Uterus (tissue), 4 donors: Measurements from ENCODE around the gene NDUFS6. TPM values are rescaled to one million over a fixed set of nuclear protein-coding genes. Genes with fewer than 3 reads are reported as not detected.

ENCODE experiments used
- DNase-seq, 2 donors: peaks; one replicate each; pipeline ENCODE4 v3.0.0-alpha.2; 2019 to 2020
- H3K27ac ChIP-seq, 2 donors: fragments of 200-600 bp; sonication (generic); 1 replicate in 1 of 2; 2 replicates in 1 of 2; pipeline ENCODE4 v1.5.1; 2016 to 2018
- H3K27me3 ChIP-seq, 2 donors: fragments of 200-600 bp; sonication (generic); one replicate each; pipeline ENCODE4 v1.5.1; 2018 to 2019; ENCODE audit warnings: control low read depth in 1 of 2
- H3K36me3 ChIP-seq, 2 donors: fragments of 200-600 bp; sonication (generic); one replicate each; pipeline ENCODE4 v1.5.1; 2019; ENCODE audit warnings: control low read depth in 1 of 2
- H3K4me1 ChIP-seq, 2 donors: fragments of 200-600 bp; sonication (generic); one replicate each; pipeline ENCODE4 v1.5.1; 2018 to 2019; ENCODE audit warnings: control low read depth in 1 of 2
- H3K4me3 ChIP-seq, 2 donors: fragments of 200-600 bp; sonication (generic); 1 replicate in 1 of 2; 2 replicates in 1 of 2; pipeline ENCODE4 v1.5.1; 2018 to 2019; ENCODE audit warnings: mild to moderate bottlenecking in 1 of 2
- H3K9me3 ChIP-seq, 2 donors: fragments of 200-600 bp; sonication (generic); one replicate each; pipeline ENCODE4 v1.5.1; 2019; ENCODE audit warnings: control low read depth in 1 of 2
- CTCF ChIP-seq, 4 experiments: fragments of 200-600 bp in 2 of 4; fragments of 450-650 bp in 2 of 4; sonication (generic) in 2 of 4; IDR thresholded peaks; one replicate each; pipeline ENCODE4 v1.5.1; 2016 to 2019; ENCODE audit warnings: antibody characterized with exemption in 4 of 4, mild to moderate bottlenecking in 2 of 4, moderate library complexity in 1 of 4
- POLR2A ChIP-seq, 2 donors: fragments of 450-650 bp; IDR thresholded peaks; one replicate each; pipeline ENCODE4 v1.6.1; 2016; ENCODE audit warnings: antibody characterized with exemption in 2 of 2, mild to moderate bottlenecking in 1 of 2, moderate library complexity in 1 of 2
- intact Hi-C: fragments of 100-400 bp; cut with DNase I; formaldehyde crosslinking; loops from one replicate; pipeline ENCODE4 v1.15.1; 2023; ENCODE audit warnings: low total_unique reads
- total RNA-seq, 4 donors: library from RNA; depleted of rRNA in 3 of 4; stranded (reverse); fragments of >200 nt in 3 of 4; gene quantifications; one replicate each; pipeline versions ENCODE4 v1.1.0 to v1.2.4, GENCODE V29; 2014 to 2023
- donor health status: DM: yes; HTN: yes; CAD: no.

NDUFS6 gene
- total RNA-seq, 4 donors from 2014 or later, result 8.5 to 17.9 (median 14.6) TPM

- no peaks in the 10 kb centered on the region for H3K36me3 ChIP-seq
- H3K4me1 ChIP-seq, result no peaks in the 10 kb centered on the region
- DNase-seq, result no peak
- no peaks in the 10 kb centered on the region for H3K9me3 ChIP-seq
- TF ChIP-seq CTCF (IDR thresholded peaks at IDR 0.05) (no peak), POLR2A (IDR thresholded peaks at IDR 0.05) (no peak)
- intact Hi-C loops, result no loop called here
- no peaks in the 10 kb centered on the region for H3K27me3 ChIP-seq
- no peak overlapping the region for H3K4me3 ChIP-seq
- H3K27ac ChIP-seq, result no peak overlapping the region
Measured at GRCh38 chr5:1818784-1819183, 17.6 kb downstream of the NDUFS6 start.

GRCh38 chr5:1819458-1819857 is 18.3 kb downstream of the NDUFS6 start:
- no peaks in the 10 kb centered on the region for H3K27me3 ChIP-seq
- H3K9me3 ChIP-seq, result no peaks in the 10 kb centered on the region
- no peak overlapping the region for H3K27ac ChIP-seq
- DNase-seq, result no peak
- H3K4me1 ChIP-seq, result no peaks in the 10 kb centered on the region
- H3K4me3 ChIP-seq, result no peak overlapping the region
- TF ChIP-seq CTCF (IDR thresholded peaks at IDR 0.05) (no peak), POLR2A (IDR thresholded peaks at IDR 0.05) (no peak)
- no peaks in the 10 kb centered on the region for H3K36me3 ChIP-seq
- intact Hi-C loops, result no loop called here

GRCh38 chr5:1820381-1820780 is 19.2 kb downstream of the NDUFS6 start:
- intact Hi-C loops, result no loop called here
- TF ChIP-seq POLR2A (IDR thresholded peaks at IDR 0.05) (no peak), CTCF (IDR thresholded peaks at IDR 0.05) (no peak)
- H3K36me3 ChIP-seq, result no peaks in the 10 kb centered on the region

GRCh38 chr5:1820926-1821325 is 19.7 kb downstream of the NDUFS6 start:
- H3K4me1 ChIP-seq, result no peaks in the 10 kb centered on the region
- TF ChIP-seq POLR2A (IDR thresholded peaks at IDR 0.05) (no peak), CTCF (IDR thresholded peaks at IDR 0.05) (no peak)
- H3K36me3 ChIP-seq, result no peaks in the 10 kb centered on the region
- no peak overlapping the region for H3K4me3 ChIP-seq
- H3K27ac ChIP-seq, result no peak overlapping the region
- intact Hi-C loops, result no loop called here
- H3K27me3 ChIP-seq, result no peaks in the 10 kb centered on the region
- no peaks in the 10 kb centered on the region for H3K9me3 ChIP-seq
- no peak for DNase-seq

More at GRCh38 chr5:1820381-1820780, 19.2 kb downstream of the NDUFS6 start:
- no peaks in the 10 kb centered on the region for H3K9me3 ChIP-seq
- no peak overlapping the region for H3K4me3 ChIP-seq
- no peak for DNase-seq
- H3K27me3 ChIP-seq, result no peaks in the 10 kb centered on the region
- H3K4me1 ChIP-seq, result no peaks in the 10 kb centered on the region
- H3K27ac ChIP-seq, result no peak overlapping the region

GRCh38 chr5:1821862-1822261 is 20.7 kb downstream of the NDUFS6 start:
- Histone ChIP-seq H3K36me3 (no peaks in the 10 kb centered on the region), H3K27me3 (no peaks in the 10 kb centered on the region), H3K4me1 (no peaks in the 10 kb centered on the region), H3K9me3 (no peaks in the 10 kb centered on the region), H3K4me3 (no peak overlapping the region), H3K27ac (no peak overlapping the region)
- intact Hi-C loops, result no loop called here
- TF ChIP-seq POLR2A (IDR thresholded peaks at IDR 0.05), result no peak
- no peak for TF ChIP-seq CTCF (IDR thresholded peaks at IDR 0.05)
- no peak for DNase-seq
